Ectodermal cell (in vitro differentiated cells): ENCODE data around the gene MFAP4.

ENCODE experiments used
- H3K27ac ChIP-seq: 2 replicates; pipeline ENCODE4 v1.7.0; 2013; ENCODE audit warnings: mild to moderate bottlenecking, low read depth, low read length; ENCODE audit not compliant: insufficient read depth, poor library complexity, severe bottlenecking
- H3K27me3 ChIP-seq: 2 replicates; pipeline ENCODE4 v1.7.0; 2013; ENCODE audit warnings: mild to moderate bottlenecking, low read length; ENCODE audit not compliant: insufficient read depth, control insufficient read depth, poor library complexity, severe bottlenecking
- H3K36me3 ChIP-seq: one replicate; pipeline ENCODE4 v1.7.0; 2013; ENCODE audit warnings: low read length; ENCODE audit not compliant: control insufficient read depth, insufficient read depth
- H3K4me1 ChIP-seq: one replicate; pipeline ENCODE4 v1.7.0; 2013; ENCODE audit warnings: low read length; ENCODE audit not compliant: control insufficient read depth, insufficient read depth
- H3K4me3 ChIP-seq: 2 replicates; pipeline ENCODE4 v1.7.0; 2013; ENCODE audit warnings: low read depth, low read length, control low read depth; ENCODE audit not compliant: insufficient read depth
- H3K9me3 ChIP-seq: 2 replicates; pipeline ENCODE4 v1.7.0; 2013; ENCODE audit warnings: mild to moderate bottlenecking, low read length, moderate library complexity; ENCODE audit not compliant: control insufficient read depth
- WGBS, 2 experiments: methylation state at CpG; one replicate each; pipeline ENCODE4 v1.1.7; 2013; ENCODE audit warnings: missing lambda C conversion rate in 2 of 2; 5-methylcytosine and 5-hydroxymethylcytosine counted together

Gene MFAP4

GRCh38 chr17:19378416-19379360 is 8.3 kb downstream of the MFAP4 start, which contains the start of gene MAPK7:
Gene MAPK7 (plus strand): TSS chr17:19378498. CDS start chr17:19378901, 403 bp downstream.
- Histone ChIP-seq H3K27me3 (no peaks in the 10 kb centered on the region), H3K27ac (peak within 1 kb of the TSS; percentile 88), H3K4me1 (peaks cover 10% of the 10 kb centered on the region), H3K36me3 (peaks cover 38% of the 10 kb centered on the region), H3K9me3 (no peaks in the 10 kb centered on the region), H3K4me3 (peak within 1 kb of the TSS; percentile 72)
- 6 to 7% methylated on average over 69 of the region's 69 CpGs for WGBS, 2 experiments

GRCh38 chr17:19377602-19378415 is 9.2 kb downstream of the MFAP4 start:
- H3K27ac ChIP-seq: peak overlapping the region; percentile 88
- WGBS, 2 experiments: 0% methylated on average over 67 of the region's 67 CpGs
- peaks cover 10% of the 10 kb centered on the region for H3K4me1 ChIP-seq
- H3K9me3 ChIP-seq: no peaks in the 10 kb centered on the region
- H3K27me3 ChIP-seq: no peaks in the 10 kb centered on the region
- H3K4me3 ChIP-seq: peak overlapping the region; percentile 72
- peaks cover 30% of the 10 kb centered on the region for H3K36me3 ChIP-seq

DNA sequence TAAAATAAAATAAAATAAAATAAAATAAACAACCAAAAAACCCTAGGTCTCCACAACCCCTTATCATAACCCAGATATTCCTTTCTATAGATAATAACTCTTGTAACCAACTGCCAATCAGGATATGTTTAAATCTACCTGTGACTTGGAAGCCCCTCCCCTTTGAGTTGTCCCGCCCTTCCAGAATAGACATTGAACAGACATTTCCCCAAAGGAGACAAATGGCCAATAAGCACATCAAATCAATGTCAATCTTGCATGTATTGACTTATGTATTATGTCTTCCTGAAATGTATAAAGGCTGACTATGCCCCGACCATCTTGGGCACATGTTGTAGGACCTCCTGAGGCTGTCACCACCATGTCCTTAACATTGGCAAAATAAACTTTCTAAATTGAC is 10.2 kb downstream of the MFAP4 start:
- Histone ChIP-seq H3K27ac (peak overlapping the region; percentile 88), H3K4me3 (peak overlapping the region; percentile 72), H3K9me3 (no peaks in the 10 kb centered on the region), H3K36me3 (peaks cover 20% of the 10 kb centered on the region), H3K27me3 (no peaks in the 10 kb centered on the region), H3K4me1 (peaks cover 10% of the 10 kb centered on the region)
- 67 to 81% methylated on average over 2 of the region's 2 CpGs for whole genome bisulfite sequencing, 2 experiments

GRCh38 chr17:19375732-19376131 is 11.3 kb downstream of the MFAP4 start:
- Histone ChIP-seq H3K4me1 (peaks cover 10% of the 10 kb centered on the region), H3K36me3 (peaks cover 10% of the 10 kb centered on the region), H3K4me3 (no peak overlapping the region), H3K27ac (no peak overlapping the region), H3K9me3 (no peaks in the 10 kb centered on the region), H3K27me3 (no peaks in the 10 kb centered on the region)
- 86 to 92% methylated on average over 1 of the region's 1 CpG for WGBS, 2 experiments

GRCh38 chr17:19374136-19374535 is 12.9 kb downstream of the MFAP4 start:
- peaks cover 4% of the 10 kb centered on the region for H3K4me1 ChIP-seq
- no peaks in the 10 kb centered on the region for H3K27me3 ChIP-seq
- WGBS, 2 experiments: 93 to 96% methylated on average over 5 of the region's 5 CpGs
- no peaks in the 10 kb centered on the region for H3K9me3 ChIP-seq
- no peak overlapping the region for H3K27ac ChIP-seq
- H3K36me3 ChIP-seq: no peaks in the 10 kb centered on the region
- H3K4me3 ChIP-seq: no peak overlapping the region

DNA sequence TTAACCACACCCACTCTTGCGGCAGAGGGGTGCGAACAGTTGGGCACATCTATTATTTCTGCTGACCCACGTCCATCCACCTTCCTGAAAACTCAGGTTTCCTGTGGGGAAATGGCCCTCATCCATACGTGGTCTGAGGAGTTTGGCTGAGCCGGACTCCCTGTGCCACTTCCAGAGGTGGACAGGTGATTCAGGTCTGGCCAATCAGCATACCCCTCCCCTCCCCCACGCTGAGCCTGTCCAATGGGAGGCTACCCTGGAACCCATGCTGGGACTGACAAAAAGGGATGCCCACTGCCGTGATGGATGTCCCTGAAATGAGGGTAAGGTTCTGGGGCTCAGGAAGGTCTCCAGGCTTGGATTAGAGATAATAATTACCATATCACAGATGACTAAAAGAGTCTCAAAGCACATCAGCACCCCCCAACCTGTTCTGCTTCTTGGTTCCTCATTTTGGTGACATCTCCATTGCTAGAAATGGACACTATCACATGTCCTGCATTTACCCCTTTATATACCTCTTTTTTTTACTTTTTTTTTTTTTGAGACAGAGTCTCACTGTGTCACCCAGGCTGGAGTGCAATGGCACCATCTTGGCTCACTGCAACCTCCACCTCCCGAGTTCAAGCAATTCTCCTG is 14.0 kb downstream of the MFAP4 start:
- no peak overlapping the region for H3K4me3 ChIP-seq
- WGBS, 2 experiments: 84 to 86% methylated on average over 8 of the region's 8 CpGs
- peaks cover 4% of the 10 kb centered on the region for H3K4me1 ChIP-seq
- H3K9me3 ChIP-seq: no peaks in the 10 kb centered on the region
- no peaks in the 10 kb centered on the region for H3K36me3 ChIP-seq
- H3K27ac ChIP-seq: no peak overlapping the region
- no peaks in the 10 kb centered on the region for H3K27me3 ChIP-seq

DNA sequence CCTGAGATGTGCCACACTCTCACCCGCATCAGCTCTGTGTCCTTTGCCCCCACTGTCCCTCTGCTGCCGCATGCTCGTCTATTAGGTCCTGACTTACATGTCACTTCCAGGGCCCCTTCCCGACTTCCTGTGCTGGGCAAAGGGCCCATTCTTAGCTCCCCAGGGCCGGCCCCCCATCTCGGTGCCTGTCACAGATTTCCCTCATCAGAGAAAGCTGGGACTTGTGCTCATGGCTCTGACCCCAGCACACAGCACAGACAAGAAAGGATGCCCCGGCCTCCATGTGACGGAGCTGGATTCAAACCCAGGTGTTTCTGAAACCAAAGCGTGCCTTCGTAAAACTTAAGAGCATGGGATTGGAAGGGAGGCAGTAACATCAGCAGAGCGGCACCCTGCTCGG is 14.6 kb downstream of the MFAP4 start:
- H3K27ac ChIP-seq: no peak overlapping the region
- no peaks in the 10 kb centered on the region for H3K27me3 ChIP-seq
- no peaks in the 10 kb centered on the region for H3K36me3 ChIP-seq
- WGBS, 2 experiments: 93 to 95% methylated on average over 12 of the region's 12 CpGs
- no peak overlapping the region for H3K4me3 ChIP-seq
- H3K9me3 ChIP-seq: no peaks in the 10 kb centered on the region
- H3K4me1 ChIP-seq: peaks cover 4% of the 10 kb centered on the region

- H3K27me3 ChIP-seq: no peaks in the 10 kb centered on the region
- WGBS, 2 experiments: 93 to 94% methylated on average over 9 of the region's 9 CpGs
- H3K4me1 ChIP-seq: peaks cover 2% of the 10 kb centered on the region
- H3K4me3 ChIP-seq: no peak overlapping the region
- H3K9me3 ChIP-seq: no peaks in the 10 kb centered on the region
- H3K36me3 ChIP-seq: no peaks in the 10 kb centered on the region
- no peak overlapping the region for H3K27ac ChIP-seq
Measured at GRCh38 chr17:19372011-19372370, 15.0 kb downstream of the MFAP4 start.

GRCh38 chr17:19371259-19372010 is 15.6 kb downstream of the MFAP4 start:
- Histone ChIP-seq H3K4me3 (no peak overlapping the region), H3K4me1 (no peaks in the 10 kb centered on the region), H3K36me3 (no peaks in the 10 kb centered on the region), H3K27ac (no peak overlapping the region), H3K9me3 (no peaks in the 10 kb centered on the region), H3K27me3 (no peaks in the 10 kb centered on the region)
- 88 to 94% methylated on average over 7 of the region's 7 CpGs for WGBS, 2 experiments
